Stimulated activated CD4-positive, alpha-beta T cell treated with anti-CD3 and anti-CD28 coated beads, TNF-alpha, amount 100 ng/mL, for 4 hours (primary cell): ENCODE measurements around the gene METRN.

Experiments
- DNase-seq, 3 experiments: peaks; one replicate each; pipeline ENCODE4 v3.0.0-alpha.2; 2020; ENCODE audit warnings: low read depth in 3 of 3

METRN gene

DNA sequence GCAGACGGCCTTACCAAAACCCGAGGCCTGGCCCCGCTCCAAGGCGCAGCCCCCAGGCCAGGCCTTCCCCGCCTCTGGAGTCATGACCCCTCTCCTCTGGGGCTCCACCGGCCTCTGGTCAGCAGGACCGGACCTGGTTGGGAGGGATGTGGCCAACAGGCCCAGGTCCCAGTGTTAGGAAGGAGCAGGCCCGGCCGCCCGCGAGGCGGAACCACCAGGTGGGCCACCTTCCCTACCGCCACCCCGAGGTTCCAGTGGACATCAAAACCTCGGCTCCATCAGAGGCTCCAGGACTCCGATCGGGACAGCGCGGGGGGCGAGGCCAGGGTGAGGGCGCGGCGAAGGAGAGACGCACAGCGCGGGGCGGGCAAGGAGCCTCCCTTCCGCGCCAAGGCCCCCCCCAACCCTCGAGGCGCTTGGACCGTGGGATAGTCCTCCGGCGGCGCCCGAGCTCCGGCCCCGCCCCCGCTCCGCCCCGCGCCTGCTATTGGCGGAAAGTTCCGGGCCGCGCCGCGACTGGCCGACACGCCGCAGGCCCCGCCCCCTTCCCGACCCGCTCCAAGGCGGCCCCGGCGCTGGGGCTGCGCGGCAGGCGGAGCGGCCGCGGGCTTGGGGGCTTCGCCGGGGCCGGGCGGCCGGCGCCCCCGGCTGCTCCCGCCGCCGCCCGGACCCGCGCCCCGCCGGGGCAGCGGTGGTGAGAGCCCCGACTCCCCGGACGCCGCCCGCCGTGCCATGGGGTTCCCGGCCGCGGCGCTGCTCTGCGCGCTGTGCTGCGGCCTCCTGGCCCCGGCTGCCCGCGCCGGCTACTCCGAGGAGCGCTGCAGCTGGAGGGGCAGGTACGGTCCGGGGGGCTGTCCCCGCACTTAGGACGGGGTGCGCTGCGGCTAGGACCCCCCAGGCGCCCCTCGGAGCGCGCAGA, at the start of gene METRN:
Gene METRN, plus strand, starts transcription at position 561 of the 919 bp plus-strand sequence. Its CDS starts 172 bp downstream, at position 733.
- peak; percentile 75 to 92 (median 75) for DNase-seq

DNA sequence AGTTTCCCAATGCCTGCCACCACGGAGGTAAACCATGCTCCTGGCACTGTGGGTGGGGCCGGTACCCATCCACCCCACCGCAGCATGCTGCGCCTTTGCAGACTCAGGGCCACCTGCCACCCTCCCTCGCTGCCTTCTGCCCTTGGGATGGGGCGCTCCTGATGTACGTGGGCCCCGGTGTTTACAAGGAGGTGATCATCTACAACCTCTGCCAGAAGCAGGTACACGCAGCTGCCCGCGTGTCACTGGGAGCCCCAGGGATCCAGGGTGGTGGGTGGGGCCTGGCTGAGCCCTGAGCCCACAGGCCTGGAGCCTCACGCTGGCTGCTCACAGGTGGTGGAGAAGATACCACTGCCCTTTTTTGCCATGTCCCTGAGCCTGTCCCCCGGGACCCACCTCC, 48.3 kb upstream of the METRN start:
- no peak for DNase-seq

DNA sequence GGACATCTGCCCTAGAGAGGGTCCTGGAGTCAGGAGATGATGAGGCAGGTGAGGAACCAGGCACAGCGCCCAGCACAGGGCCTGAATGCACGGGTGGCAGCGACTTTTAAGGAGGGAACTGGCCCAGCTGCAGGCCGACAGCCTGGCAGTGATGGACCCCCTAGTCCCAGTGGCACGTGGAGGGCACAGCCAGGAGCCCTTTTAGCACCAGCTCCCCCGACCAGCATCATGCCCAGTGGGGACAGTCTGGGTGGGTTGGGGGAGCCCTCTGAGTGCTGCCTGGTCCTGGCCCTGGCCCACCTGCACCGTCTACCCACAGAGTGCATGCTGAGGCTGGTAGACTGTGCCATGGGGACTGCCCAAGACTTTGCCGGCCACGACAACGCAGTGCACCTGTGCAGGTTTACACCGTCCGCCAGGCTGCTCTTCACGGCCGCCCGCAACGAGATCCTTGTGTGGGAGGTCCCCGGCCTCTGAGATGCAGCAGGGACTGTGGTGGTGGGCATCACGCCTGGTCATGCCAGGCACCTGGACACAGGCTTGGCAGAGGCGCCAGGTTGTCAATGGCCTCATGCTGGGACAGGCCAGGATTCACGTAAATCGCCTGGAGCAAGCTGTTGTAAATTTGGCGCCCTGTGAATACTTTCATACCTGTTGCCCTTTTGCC, 47.7 kb upstream of the METRN start:
- no peak for DNase-seq

DNA sequence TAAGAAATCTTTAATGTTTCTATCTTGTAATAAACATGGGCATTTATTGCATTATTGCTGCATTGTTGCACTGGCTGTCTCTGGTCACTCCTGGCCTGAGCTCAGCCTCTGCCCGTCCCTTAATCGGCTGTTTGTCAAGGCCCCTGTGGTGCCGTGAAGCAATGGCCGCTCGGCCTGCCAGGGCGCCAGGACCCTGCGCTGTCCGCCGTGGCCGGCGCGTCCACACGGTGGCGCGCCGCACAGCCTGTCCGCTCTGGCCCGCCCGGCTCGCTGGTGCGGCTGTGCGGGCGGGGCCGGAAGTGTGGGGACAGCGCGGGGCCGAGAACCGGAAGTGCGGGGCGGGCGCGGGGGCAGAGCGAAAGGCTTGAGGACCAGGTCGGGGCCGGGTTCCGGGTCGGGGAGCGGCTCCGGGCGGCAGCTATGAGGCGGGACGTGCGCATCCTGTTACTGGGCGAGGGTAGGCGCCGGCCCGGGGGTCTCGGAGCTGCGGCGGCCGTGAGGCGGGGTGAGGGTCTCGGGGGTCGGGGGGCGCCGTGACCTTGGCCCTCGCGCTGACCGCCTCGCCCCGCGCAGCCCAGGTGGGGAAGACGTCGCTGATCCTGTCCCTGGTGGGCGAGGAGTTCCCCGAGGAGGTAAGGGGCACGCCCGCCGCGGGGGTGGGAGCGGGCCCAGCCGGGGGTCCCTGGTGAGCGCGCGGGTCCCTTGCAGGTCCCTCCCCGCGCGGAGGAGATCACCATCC, 47.0 kb upstream of the METRN start, which contains the start of gene RHOT2:
Gene RHOT2, plus strand, starts transcription at position 353 of the 739 bp plus-strand sequence. Its CDS starts 68 bp downstream, at position 421.
- DNase-seq = peak; percentile 83 to 91 (median 86)

DNA sequence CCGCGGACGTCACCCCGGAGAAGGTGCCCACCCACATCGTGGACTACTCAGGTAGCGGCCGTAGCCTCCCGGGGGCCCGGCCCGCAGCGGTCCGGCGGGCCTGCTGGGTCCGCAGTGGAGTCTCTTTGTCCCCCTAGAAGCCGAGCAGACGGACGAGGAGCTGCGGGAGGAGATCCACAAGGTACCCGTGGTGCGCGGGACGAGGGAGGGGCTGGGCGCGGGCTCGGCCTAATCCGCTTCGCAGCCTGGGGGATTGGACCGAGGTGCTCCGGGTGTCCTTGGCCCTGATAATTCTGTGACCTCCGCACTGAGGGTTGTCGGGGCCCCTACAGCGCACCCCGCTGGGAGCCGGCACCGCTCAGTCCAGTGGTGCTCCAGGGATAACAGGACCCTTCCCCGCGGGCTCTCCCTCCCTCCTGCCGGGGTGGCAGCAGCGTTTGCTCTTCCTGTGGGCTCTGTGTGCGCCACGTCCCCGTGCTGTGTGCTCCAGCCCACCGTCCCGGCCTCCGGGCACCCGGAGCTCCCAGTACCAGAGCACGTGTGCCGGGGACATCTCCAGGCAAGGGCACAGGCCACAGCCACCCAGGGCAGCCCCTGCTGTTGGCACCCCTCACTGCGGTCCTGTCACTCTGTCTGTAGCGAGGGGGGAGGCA, 46.3 kb upstream of the METRN start:
- DNase-seq = no peak

DNA sequence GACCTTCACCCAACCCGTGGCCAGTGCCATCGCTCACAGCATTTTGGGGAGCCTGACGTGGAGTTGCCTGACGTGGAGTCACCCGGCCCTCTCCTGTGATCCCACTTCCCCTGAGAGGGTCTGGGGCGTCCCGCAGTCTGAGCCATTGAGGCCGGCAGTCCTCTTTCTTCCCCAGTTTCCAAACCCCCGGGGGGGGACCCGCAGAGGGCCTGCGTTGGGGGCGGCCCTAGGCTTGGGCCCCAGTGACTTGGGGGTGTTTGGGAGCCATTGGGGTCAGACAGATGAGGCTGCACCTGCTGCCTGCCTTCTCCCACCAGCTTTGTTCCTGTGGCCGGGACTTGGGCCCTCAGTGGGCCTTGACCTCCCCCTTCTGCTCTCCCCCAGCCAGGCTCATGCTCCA, 45.3 kb upstream of the METRN start:
- no peak for DNase-seq

DNA sequence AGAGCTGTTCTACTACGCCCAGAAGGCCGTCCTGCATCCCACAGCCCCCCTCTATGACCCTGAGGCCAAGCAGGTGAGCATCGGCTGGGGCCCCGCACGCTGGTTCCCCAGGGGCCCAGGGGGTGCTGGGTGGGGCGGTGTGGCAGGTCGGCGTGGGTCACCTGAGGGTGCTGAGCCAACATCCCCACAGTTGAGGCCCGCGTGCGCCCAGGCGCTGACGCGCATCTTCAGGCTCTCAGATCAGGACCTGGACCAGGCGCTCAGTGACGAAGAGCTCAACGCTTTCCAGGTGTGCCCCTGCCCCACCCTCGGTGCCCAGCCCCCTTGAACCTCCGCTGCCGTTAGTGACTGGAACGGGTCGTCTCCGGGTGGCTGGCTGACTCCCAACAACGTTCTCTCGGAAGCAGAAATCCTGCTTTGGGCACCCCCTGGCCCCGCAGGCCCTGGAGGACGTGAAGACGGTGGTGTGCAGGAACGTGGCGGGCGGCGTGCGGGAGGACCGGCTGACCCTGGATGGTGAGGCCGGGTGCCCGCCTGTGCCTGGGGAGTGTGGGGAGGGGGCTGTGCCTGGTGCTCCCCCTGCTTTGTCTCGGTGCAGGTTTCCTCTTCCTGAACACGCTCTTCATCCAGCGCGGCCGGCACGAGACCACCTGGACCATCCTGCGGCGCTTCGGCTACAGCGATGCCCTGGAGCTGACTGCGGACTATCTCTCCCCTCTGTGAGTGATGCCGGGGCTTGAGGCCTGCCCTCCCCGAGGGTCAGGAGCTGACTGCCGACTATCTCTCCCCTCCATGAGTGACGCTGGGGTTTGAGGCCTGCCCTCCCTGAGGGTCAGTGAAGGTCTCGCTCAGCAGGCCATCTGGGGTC, 44.2 kb upstream of the METRN start:
- DNase-seq = no peak

DNA sequence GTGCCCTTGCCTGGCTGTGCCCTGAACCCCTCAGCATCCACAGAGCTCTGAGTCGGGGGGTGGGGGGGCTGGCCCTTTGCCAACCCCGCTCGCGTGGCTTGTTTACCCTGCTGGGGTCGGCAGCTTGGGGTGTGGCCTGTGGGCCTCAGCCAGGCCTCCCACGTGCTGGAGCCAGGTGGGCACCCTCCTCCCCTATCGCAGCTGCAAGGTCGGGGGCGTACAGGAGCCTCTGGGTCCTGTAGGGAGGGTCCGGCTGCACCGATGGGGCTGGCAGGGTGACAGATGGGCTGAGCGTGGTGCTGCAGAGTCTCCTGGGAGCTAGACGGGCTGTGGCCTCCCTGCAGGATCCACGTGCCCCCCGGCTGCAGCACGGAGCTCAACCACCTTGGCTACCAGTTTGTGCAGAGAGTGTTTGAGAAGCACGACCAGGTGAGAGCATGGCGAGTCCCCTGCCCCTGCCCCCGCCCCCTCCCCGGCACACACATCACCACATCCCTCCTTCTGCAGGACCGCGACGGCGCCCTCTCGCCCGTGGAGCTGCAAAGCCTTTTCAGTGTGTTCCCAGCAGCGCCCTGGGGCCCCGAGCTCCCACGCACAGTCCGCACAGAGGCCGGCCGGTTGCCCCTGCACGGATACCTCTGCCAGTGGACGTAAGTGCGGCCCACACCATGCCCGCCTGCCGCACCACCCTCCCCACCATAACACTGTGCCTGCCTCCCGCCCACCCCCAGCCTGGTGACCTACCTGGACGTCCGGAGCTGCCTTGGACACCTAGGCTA, 43.4 kb upstream of the METRN start:
- DNase-seq = no peak

DNA sequence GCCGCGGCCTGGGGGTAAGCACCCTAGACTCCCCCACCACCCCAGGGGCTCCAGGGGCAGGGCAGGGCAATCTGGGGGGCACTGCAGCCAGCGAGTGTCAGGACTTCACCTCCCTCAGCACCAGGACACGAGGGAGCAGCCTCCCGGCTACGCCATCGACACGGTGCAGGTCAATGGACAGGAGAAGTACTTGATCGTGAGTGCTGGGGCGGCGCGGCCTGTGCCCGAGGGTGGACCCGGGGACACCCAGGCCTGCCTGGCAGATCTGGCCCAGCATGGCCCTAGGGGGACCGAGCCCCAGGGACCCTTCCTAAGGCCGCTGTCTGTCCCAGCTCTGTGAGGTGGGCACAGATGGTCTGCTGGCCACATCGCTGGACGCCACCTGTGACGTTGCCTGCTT, 42.5 kb upstream of the METRN start:
- DNase-seq = no peak

DNA sequence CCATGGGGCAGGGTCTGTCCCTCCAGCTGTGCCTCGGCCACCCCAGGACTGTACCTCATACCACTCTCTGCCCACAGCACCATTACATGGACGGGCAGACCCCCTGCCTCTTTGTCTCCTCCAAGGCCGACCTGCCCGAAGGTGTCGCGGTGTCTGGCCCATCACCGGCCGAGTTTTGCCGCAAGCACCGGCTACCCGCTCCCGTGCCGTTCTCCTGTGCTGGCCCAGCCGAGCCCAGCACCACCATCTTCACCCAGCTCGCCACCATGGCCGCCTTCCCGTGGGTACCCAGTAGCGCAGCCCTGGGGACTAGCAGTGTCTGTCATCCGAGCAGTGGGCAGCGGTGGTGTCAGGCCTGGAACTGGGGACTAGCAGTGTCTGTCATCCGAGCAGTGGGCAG, 42.1 kb upstream of the METRN start:
- DNase-seq = no peak

DNA sequence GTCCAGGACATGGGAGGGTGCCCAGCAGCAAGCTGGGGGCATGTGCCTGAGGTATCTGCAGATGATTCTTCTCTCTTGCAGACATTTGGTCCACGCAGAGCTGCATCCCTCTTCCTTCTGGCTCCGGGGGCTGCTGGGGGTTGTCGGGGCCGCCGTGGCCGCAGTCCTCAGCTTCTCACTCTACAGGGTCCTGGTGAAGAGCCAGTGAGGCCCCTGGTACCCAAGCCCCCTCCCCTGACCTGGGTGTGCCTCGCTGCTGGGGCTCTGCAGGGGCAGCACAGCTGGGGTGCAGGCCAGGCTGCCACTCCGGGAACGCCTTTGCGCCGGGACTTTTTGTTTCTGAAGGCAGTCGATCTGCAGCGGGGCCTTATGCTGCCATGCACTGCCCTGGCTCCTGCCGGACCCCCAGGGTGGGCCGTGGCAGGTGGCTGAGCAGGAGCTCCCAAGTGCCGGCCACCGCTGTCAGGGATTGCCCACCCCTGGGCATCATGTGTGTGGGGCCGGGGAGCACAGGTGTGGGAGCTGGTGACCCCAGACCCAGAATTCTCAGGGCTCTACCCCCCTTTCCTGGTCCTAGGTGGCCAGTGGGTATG, 41.4 kb upstream of the METRN start:
- no peak for DNase-seq

DNA sequence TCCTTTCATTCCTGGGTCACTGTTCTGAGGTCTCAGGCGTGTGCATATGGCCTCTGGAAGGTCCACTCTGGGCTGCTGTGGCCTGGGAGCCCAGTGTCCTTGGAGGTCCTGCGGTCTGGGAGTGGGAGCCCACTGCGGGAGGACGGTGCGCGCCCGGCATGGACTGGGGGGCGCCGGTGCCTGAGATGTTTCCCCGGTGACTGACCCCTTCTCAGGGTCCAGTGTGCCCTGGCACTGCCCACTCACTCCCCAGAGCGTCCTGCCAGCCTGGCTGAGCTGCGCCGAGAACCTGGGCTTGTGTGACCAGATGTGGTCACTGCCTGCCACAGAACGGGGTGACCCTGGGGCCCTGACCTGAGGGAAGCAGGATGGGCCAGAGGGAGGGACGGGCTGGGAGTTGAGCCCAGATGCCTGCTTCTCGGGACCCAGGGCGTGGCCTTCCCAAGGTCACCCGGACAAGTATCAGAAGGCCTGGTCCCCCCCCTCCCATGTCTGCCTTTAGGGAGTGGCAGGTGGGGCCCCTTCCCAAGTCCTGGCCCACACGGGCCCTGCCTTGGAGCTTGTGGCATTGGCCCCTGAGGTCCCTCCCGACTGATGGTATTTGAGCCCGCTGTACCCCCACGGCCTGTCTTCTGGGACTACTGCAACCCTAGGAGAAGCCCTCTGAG, 40.6 kb upstream of the METRN start:
- DNase-seq = no peak

DNA sequence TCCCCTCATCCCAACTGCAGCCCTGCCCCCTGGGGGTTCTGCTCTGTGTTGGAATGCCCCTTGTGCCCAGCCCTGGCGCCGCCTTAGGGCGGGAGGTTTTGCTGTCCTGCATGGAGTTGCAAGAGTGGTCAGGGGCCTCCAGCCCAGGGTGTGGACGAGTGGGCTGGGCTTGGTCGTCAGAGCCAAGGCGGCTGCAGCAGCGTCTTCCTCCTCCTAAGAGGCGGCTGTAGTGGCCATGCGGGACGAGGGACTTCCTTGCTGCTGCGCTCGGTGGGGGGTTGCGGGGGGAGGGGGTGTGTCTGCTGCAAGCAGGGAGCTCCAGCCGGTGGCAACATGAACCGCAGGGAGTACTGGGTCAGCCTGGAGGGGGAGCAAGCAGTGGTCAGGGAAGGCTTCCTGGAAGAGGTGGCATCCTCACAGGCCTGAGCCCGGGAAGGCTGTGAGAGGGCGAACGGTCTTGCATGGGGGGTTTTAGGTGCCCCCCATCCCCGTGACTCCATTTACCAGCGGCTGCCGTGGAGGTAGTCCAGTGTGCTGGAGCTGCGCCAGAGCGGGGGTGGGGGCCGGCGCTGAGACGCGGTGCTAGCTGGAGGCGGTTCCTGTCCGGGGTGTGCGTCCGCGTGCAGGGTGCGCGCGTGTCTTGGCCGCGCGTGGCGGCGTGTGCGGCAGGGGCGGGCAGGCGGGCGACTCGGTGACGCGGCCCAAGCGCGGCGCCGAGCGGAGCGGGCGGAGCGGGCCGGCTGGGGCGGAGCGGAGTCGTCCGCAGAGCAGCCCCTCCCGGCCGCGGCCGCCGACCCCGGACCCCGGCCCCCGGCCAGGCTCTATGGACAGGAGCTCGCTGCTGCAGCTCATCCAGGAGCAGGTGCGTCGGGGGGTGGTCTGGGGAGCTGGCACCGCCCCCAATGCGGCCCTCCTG, 39.7 kb upstream of the METRN start, which contains the start of gene RHBDL1:
Gene RHBDL1, plus strand, starts transcription at position 704 of the 916 bp plus-strand sequence. Its CDS starts 120 bp downstream, at position 824.
- DNase-seq = no peak

DNA sequence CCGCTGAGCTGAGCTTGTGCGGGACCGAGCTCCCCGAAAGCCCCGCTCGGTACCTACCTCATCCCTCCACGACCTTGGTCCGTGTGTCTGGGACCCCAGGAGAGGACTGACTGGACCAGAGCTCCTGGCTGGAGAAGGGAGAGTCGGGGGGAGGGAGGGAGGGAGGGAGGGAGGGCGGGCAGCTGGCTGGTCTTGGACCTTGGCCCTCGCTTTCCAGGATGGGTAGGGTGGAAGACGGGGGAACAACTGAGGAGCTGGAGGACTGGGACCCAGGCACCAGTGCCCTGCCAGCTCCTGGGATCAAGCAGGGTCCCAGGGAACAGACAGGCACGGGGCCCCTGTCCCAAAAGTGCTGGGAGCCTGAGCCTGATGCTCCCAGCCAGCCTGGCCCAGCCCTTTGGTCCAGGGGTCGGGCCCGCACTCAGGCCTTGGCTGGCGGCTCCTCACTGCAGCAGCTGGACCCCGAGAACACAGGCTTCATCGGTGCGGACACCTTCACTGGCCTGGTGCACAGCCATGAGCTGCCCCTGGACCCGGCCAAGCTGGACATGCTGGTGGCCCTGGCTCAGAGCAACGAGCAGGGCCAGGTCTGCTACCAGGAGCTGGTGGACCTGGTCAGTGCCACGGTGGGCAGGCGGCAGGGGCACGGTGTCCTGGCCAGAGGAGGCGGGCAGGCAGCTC, 38.9 kb upstream of the METRN start:
- no peak for DNase-seq

DNA sequence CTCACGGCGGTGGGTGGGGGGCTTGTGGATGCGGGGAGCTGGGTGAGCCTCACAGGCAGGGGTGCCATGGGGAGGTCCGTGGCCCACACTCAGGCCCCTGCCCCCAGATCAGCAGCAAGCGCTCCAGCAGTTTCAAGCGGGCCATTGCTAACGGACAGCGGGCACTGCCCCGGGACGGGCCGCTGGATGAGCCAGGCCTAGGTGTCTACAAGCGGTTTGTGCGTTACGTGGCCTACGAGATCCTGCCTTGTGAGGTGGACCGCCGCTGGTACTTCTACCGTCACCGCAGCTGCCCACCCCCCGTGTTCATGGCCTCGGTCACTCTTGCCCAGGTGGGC, 38.4 kb upstream of the METRN start:
- no peak for DNase-seq

DNA sequence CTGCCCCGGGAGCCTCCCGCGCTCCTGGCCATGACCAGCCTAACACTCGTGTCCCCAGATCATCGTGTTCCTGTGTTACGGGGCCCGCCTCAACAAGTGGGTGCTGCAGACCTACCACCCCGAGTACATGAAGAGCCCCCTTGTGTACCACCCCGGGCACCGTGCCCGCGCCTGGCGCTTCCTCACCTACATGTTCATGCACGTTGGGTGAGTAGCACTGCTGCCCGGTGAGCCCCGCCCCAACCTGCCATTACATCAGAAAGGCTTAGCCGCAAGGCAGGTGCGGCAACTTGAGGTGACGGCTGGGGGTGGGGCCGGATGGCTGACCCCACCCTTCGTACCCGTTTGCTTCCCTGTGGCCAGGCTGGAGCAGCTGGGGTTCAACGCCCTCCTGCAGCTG, 38.0 kb upstream of the METRN start:
- DNase-seq = no peak
